ENCODE results near the gene CDK3. TPM values are rescaled to one million over a fixed set of nuclear protein-coding genes. Genes with fewer than 3 reads are reported as not detected.

CDK3 gene
- total RNA-seq, 1 experiment from 2014 or later, result 5.2 TPM

GRCh38 chr17:75996665-75997590 is 3.7 kb upstream of the CDK3 start:
- intact Hi-C loops (cut with micrococcal nuclease; ENCODE audit: unreplicated experiment), result no loop called here
- no peaks in the 10 kb centered on the region for H3K9me3 Mint-ChIP-seq (ENCODE audit: unreplicated experiment)

GRCh38 chr17:75998327-75998795 is 2.3 kb upstream of the CDK3 start:
- Histone ChIP-seq H3K4me1 (peaks cover 50% of the 10 kb centered on the region), H3K36me3 (ENCODE audit: control insufficient read depth, insufficient read depth, low read length) (no peaks in the 10 kb centered on the region; the same call in none of the 2 replicates), H3K27me3 (replicated peaks; ENCODE audit: control insufficient read depth, insufficient read depth, low read length) (no peaks in the 10 kb centered on the region), H3K4me3 (ENCODE audit: low read depth, low read length) (no peak overlapping the region), H3K9me3 (no peaks in the 10 kb centered on the region)
- TF ChIP-seq CTCF (IDR thresholded peaks at IDR 0.05; ENCODE audit: insufficient read depth in 1 of 2, low read depth in 1 of 2, low read length in 1 of 2, severe bottlenecking in 1 of 2, unreplicated experiment in 1 of 2), result no peak
- intact Hi-C loops (cut with micrococcal nuclease; ENCODE audit: unreplicated experiment), result no loop called here
- BruUV-seq (replicated peaks), result no TSS peak
- Mint-ChIP-seq H3K36me3 (ENCODE audit: insufficient read depth, unreplicated experiment) (peaks cover 6% of the 10 kb centered on the region), H3K4me3 (ENCODE audit: unreplicated experiment) (no peak overlapping the region), H3K4me1 (ENCODE audit: low read depth, unreplicated experiment) (peaks cover 20% of the 10 kb centered on the region), H3K9me3 (ENCODE audit: unreplicated experiment) (no peaks in the 10 kb centered on the region), H3K27ac (ENCODE audit: unreplicated experiment) (peak overlapping the region; percentile 26), H3K27me3 (ENCODE audit: insufficient read depth, unreplicated experiment) (no peaks in the 10 kb centered on the region)
- CTCF ChIA-PET, result interaction anchor here (0.7 to 2.3 kb wide), 4 partner anchors 14 to 292 kb away, joined by 3 to 6 read pairs (median 4); no protein-coding TSS in a partner anchor
- peak; percentile 55 to 81 for DNase-seq
- POLR2A ChIA-PET, result no interaction called here

More at GRCh38 chr17:75996665-75997590, 3.7 kb upstream of the CDK3 start:
- Histone ChIP-seq H3K4me1 (peaks cover 45% of the 10 kb centered on the region), H3K4me3 (ENCODE audit: low read depth, low read length) (no peak overlapping the region), H3K36me3 (ENCODE audit: control insufficient read depth, insufficient read depth, low read length) (no peaks in the 10 kb centered on the region; the same call in none of the 2 replicates), H3K9me3 (no peaks in the 10 kb centered on the region), H3K27me3 (replicated peaks; ENCODE audit: control insufficient read depth, insufficient read depth, low read length) (no peaks in the 10 kb centered on the region)
- H3K4me1 Mint-ChIP-seq (ENCODE audit: low read depth, unreplicated experiment), result peaks cover 15% of the 10 kb centered on the region
- H3K27me3 Mint-ChIP-seq (ENCODE audit: insufficient read depth, unreplicated experiment), result no peaks in the 10 kb centered on the region
- POLR2A ChIA-PET, result interaction anchor here (0.6 kb wide), 3 partner anchors 9 to 217 kb away, joined by 3 to 10 read pairs (median 3); partner anchors contain the start of gene WBP2
- BruUV-seq (replicated peaks), result no TSS peak
- H3K4me3 Mint-ChIP-seq (ENCODE audit: unreplicated experiment), result peak overlapping the region; percentile 9
- no peak for TF ChIP-seq CTCF (IDR thresholded peaks at IDR 0.05; ENCODE audit: insufficient read depth in 1 of 2, low read depth in 1 of 2, low read length in 1 of 2, severe bottlenecking in 1 of 2, unreplicated experiment in 1 of 2)
- CTCF ChIA-PET, result interaction anchor here (0.7 to 2.8 kb wide), 6 partner anchors 12 to 185 kb away, joined by 3 to 10 read pairs (median 3); partner anchors contain the start of genes ACOX1, MRPL38 and TEN1
- H3K36me3 Mint-ChIP-seq (ENCODE audit: insufficient read depth, unreplicated experiment), result peaks cover 18% of the 10 kb centered on the region
- H3K27ac Mint-ChIP-seq (ENCODE audit: unreplicated experiment), result peak overlapping the region; percentile 26
- DNase-seq, result peak; percentile 41 to 89

GRCh38 chr17:76000016-76000754 is 470 bp upstream of the CDK3 start:
- H3K27ac Mint-ChIP-seq (ENCODE audit: unreplicated experiment), result no peak overlapping the region
- no peaks in the 10 kb centered on the region for H3K27me3 ChIP-seq (replicated peaks; ENCODE audit: control insufficient read depth, insufficient read depth, low read length)
- peaks cover 54% of the 10 kb centered on the region for H3K4me1 ChIP-seq
- H3K4me1 Mint-ChIP-seq (ENCODE audit: low read depth, unreplicated experiment), result peaks cover 25% of the 10 kb centered on the region
- peak; percentile 86 to 95 for TF ChIP-seq CTCF (IDR thresholded peaks at IDR 0.05; ENCODE audit: insufficient read depth in 1 of 2, low read depth in 1 of 2, low read length in 1 of 2, severe bottlenecking in 1 of 2, unreplicated experiment in 1 of 2)
- H3K9me3 Mint-ChIP-seq (ENCODE audit: unreplicated experiment), result no peaks in the 10 kb centered on the region
- H3K9me3 ChIP-seq, result no peaks in the 10 kb centered on the region
- BruUV-seq (replicated peaks), result no TSS peak
- no peak overlapping the region for H3K4me3 Mint-ChIP-seq (ENCODE audit: unreplicated experiment)
- peaks cover 1% of the 10 kb centered on the region; the same call in 1 of the 2 replicates for H3K36me3 ChIP-seq (ENCODE audit: control insufficient read depth, insufficient read depth, low read length)
- no peak overlapping the region for H3K4me3 ChIP-seq (ENCODE audit: low read depth, low read length)
- intact Hi-C loops (cut with micrococcal nuclease; ENCODE audit: unreplicated experiment), result no loop called here
- peak; percentile 65 to 81 for DNase-seq
- peaks cover 5% of the 10 kb centered on the region for H3K36me3 Mint-ChIP-seq (ENCODE audit: insufficient read depth, unreplicated experiment)
- ChIA-PET CTCF (interaction anchor here (0.6 to 2.2 kb wide), 11 partner anchors 10 to 298 kb away, joined by 3 to 8 read pairs (median 3); partner anchors contain the start of genes ACOX1, MRPL38, TEN1 and WBP2), POLR2A (interaction anchor here (0.5 kb wide), 2 partner anchors 32 to 96 kb away, joined by 8 to 12 read pairs; no protein-coding TSS in a partner anchor)
- no peaks in the 10 kb centered on the region for H3K27me3 Mint-ChIP-seq (ENCODE audit: insufficient read depth, unreplicated experiment)
